ENCODE data around the gene FMO4.
A peak's percentile ranks its signal among the peaks of the same experiment; 100 is the strongest.

FMO4 gene

GRCh38 chr1:171298696-171299095 lies 15.3 kb upstream of the FMO4 start:
- TF ChIP-seq, protein P1, sequence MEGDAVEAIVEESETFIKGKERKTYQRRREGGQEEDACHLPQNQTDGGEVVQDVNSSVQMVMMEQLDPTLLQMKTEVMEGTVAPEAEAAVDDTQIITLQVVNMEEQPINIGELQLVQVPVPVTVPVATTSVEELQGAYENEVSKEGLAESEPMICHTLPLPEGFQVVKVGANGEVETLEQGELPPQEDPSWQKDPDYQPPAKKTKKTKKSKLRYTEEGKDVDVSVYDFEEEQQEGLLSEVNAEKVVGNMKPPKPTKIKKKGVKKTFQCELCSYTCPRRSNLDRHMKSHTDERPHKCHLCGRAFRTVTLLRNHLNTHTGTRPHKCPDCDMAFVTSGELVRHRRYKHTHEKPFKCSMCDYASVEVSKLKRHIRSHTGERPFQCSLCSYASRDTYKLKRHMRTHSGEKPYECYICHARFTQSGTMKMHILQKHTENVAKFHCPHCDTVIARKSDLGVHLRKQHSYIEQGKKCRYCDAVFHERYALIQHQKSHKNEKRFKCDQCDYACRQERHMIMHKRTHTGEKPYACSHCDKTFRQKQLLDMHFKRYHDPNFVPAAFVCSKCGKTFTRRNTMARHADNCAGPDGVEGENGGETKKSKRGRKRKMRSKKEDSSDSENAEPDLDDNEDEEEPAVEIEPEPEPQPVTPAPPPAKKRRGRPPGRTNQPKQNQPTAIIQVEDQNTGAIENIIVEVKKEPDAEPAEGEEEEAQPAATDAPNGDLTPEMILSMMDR (IDR thresholded peaks at IDR 0.05; ENCODE audit: extremely low read depth, missing control alignments): no peak
- DNase-seq (ENCODE audit: low spot score): no peak

GRCh38 chr1:171299342-171299741 lies 14.6 kb upstream of the FMO4 start:
- TF ChIP-seq, protein P1 (IDR thresholded peaks at IDR 0.05; ENCODE audit: extremely low read depth, missing control alignments): no peak
- no peak for DNase-seq (ENCODE audit: low spot score)

DNA sequence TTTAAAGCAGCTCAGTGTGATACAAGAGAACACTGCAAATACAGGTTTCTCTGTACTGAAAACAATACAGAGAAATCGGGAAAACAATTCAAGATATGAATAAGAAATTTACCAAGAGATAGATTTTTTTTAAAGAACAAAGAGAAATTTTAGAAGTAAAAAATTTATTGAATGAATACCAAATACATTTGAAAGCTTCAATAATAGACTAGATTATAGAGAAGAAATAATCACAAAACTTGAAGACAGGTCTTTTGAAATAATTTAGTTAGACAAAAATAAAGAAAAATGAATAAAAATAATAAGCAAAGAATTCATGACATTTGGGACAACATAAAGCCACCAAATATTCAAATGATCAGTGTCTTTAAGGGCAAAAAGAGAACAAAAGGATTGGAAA lies 13.6 kb upstream of the FMO4 start:
- TF ChIP-seq, protein P1 (IDR thresholded peaks at IDR 0.05; ENCODE audit: extremely low read depth, missing control alignments): no peak
- DNase-seq (ENCODE audit: low spot score): no peak

- TF ChIP-seq, protein P1 (IDR thresholded peaks at IDR 0.05; ENCODE audit: extremely low read depth, missing control alignments): no peak
- DNase-seq (ENCODE audit: low spot score): no peak
Measured at GRCh38 chr1:171310661-171311087, 3.3 kb upstream of the FMO4 start.

DNA sequence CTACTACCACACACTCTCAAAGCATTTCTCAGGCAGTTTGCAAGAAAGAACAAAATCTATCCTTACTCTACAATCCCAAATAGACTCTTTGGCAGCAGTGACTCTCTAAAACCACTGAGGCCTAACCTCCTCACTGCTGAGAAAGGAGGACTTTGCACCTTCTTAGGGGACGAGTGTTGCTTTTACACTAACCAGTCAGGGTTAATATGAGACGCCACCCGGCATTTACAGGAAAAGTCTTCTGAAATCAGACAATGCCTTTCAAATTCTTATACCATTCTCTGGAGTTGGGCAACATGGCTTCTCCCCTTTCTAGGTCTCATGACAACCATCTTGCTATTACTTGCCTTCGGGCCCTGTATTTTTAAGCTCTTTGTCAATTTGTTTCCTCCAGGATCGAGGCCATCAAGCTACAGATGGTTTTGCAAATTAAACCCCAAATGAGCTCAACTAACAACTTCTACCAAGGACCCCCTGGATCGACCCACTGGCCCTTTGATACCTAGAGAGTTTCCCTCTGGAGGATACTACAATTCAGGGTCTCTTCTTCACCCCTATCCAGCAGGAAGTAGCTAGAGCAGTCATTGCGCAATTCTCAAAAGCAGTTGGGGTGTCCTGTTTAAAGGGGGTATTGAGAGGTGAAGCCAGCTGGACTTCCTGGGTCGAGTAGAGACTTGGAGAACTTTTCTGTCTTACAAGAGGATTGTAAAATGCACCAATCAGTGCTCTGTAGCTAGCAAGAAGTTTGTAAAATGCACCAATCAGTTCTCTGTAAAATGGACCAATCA lies 2.0 kb upstream of the FMO4 start:
- DNase-seq (ENCODE audit: low spot score): no peak
- TF ChIP-seq, protein P1 (IDR thresholded peaks at IDR 0.05; ENCODE audit: extremely low read depth, missing control alignments): no peak

- TF ChIP-seq, protein P1 (IDR thresholded peaks at IDR 0.05; ENCODE audit: extremely low read depth, missing control alignments): no peak
- peak; percentile 7 for DNase-seq (ENCODE audit: low spot score)
Measured at GRCh38 chr1:171313319-171313834, 606 bp upstream of the FMO4 start.

DNA sequence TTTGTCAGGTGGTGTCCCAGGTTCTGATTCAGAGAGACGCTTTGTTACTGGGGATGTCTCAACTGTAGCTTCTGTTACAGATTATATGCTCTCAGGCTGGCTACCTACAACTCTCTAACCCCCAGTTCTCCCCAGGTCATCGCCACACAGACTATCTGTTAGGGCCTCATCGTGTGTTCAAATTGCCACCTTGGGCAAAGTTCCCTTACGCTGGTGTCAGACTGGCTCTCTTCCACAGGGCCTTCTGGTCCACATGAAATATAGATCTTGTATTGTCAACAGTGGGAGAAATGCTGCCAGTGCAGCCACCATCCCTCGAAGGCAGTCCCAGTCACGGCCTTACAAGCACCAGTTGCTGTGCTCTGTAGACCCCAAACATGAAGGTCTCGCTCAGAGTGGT lies 15.3 kb downstream of the FMO4 start:
- TF ChIP-seq, protein P1 (IDR thresholded peaks at IDR 0.05; ENCODE audit: extremely low read depth, missing control alignments): no peak
- no peak for DNase-seq (ENCODE audit: low spot score)

All from GM20000 (cell line).